Measurements from ENCODE around the gene TAX1BP3.

GRCh38 chr17:3695129-3695722, 26.8 kb upstream of the TAX1BP3 start:
- TF ChIP-seq CTCF (IDR thresholded peaks at IDR 0.05; ENCODE audit: insufficient read depth, low read length) (no peak), SPI1 (IDR thresholded peaks at IDR 0.05; ENCODE audit: borderline replicate concordance, low read depth) (no peak), POLR2AphosphoS5 (IDR thresholded peaks at IDR 0.05; ENCODE audit: low read depth) (no peak), REST (IDR thresholded peaks at IDR 0.05; ENCODE audit: insufficient replicate concordance, low read depth) (no peak), GABPA (IDR thresholded peaks at IDR 0.05; ENCODE audit: low read depth) (no peak)
